A673 (cell line): Measurements from ENCODE around the gene METTL24. TPM values are rescaled to one million over a fixed set of nuclear protein-coding genes. Genes with fewer than 3 reads are reported as not detected.
A peak's percentile ranks its signal among the peaks of the same experiment; 100 is the strongest.
"Not testable (repeated sequence)": the region's sequence is repeated elsewhere in the genome, so short reads cannot be mapped to it uniquely, and the experiment has no call there.

Experiments
- BruUV-seq: library from RNA; stranded (reverse); fragments of 400-500 nt; replicated peaks from 2 replicates; lab custom pipeline; 2021; lab: Mats Ljungman, UMichigan
- CTCF ChIA-PET: fragments of 300-600 bp; sonication (Branson Sonifier 250); formaldehyde crosslinking; loops from one replicate; lab custom pipeline; 2022; ENCODE audit warnings: antibody characterized with exemption; lab: Charles Lee
- POLR2A ChIA-PET: fragments of 300-600 bp; sonication (Branson Sonifier 250); formaldehyde crosslinking; loops from one replicate; lab custom pipeline; 2022; ENCODE audit warnings: antibody characterized with exemption; ENCODE audit not compliant: low non-redundant PET; lab: Charles Lee
- DNase-seq: peaks from one replicate; pipeline ENCODE4 v3.0.0-alpha.2; 2015; ENCODE audit warnings: low spot score
- H3K27ac ChIP-seq: fragments of 200-600 bp; sonication (generic); 2 replicates; pipeline ENCODE4 v1.5.1; 2016; ENCODE audit warnings: mixed run types, low read depth, mild to moderate bottlenecking, mixed read lengths, antibody characterized with exemption, low read length; ENCODE audit not compliant: poor library complexity, severe bottlenecking
- H3K27me3 ChIP-seq: fragments of 200-600 bp; sonication (generic); replicated peaks from 2 replicates; pipeline ENCODE4 v1.6.1; 2017; ENCODE audit warnings: mixed run types, low read depth, mild to moderate bottlenecking, mixed read lengths, antibody characterized with exemption, low read length; ENCODE audit not compliant: insufficient read depth, poor library complexity
- H3K36me3 ChIP-seq: fragments of 200-600 bp; sonication (generic); 2 replicates; pipeline ENCODE4 v1.6.1; 2016; ENCODE audit warnings: mixed run types, mild to moderate bottlenecking, mixed read lengths, antibody characterized with exemption, low read length; ENCODE audit not compliant: insufficient read depth, poor library complexity, severe bottlenecking
- H3K4me1 ChIP-seq: fragments of 200-600 bp; sonication (generic); 2 replicates; pipeline ENCODE4 v1.6.1; 2017; ENCODE audit warnings: mixed run types, mild to moderate bottlenecking, mixed read lengths, antibody characterized with exemption, low read length; ENCODE audit not compliant: insufficient read depth, poor library complexity, severe bottlenecking
- H3K4me3 ChIP-seq: fragments of 200-600 bp; sonication (generic); 2 replicates; pipeline ENCODE4 v1.5.1; 2016; ENCODE audit warnings: low read depth, mixed run types, mild to moderate bottlenecking, mixed read lengths, low read length; ENCODE audit not compliant: poor library complexity, severe bottlenecking
- H3K9me3 ChIP-seq: fragments of 200-600 bp; sonication (generic); 2 replicates; pipeline ENCODE4 v1.6.1; 2016; ENCODE audit warnings: mixed run types, low read depth, mild to moderate bottlenecking, mixed read lengths, antibody characterized with exemption, low read length; ENCODE audit not compliant: poor library complexity, severe bottlenecking
- EZH2 ChIP-seq: fragments of 200-600 bp; sonication (generic); IDR thresholded peaks from 2 replicates; pipeline ENCODE4 v1.6.1; 2017; ENCODE audit warnings: borderline replicate concordance, low read depth, mild to moderate bottlenecking, mixed read lengths, antibody characterized with exemption, low read length; ENCODE audit not compliant: poor library complexity, severe bottlenecking
- intact Hi-C: fragments of 100-400 bp; cut with micrococcal nuclease; formaldehyde crosslinking; loops from one replicate; pipeline ENCODE4 v1.10.0; 2022; ENCODE audit not compliant: unreplicated experiment
- total RNA-seq: library from RNA; stranded (reverse); gene quantifications from 2 replicates; pipeline ENCODE4 v1.2.3, GENCODE V29; 2021
- TF ChIP-seq, protein P1 (sequence below): fragments of 300-800, 200-600 bp; sonication (generic); conservative IDR thresholded peaks from 2 replicates; pipeline ENCODE4 v1.5.1; 2017; ENCODE audit warnings: low read depth, mild to moderate bottlenecking, antibody characterized with exemption, low read length, moderate library complexity, mixed read lengths

The METTL24 gene
- total RNA-seq, 1 experiment from 2014 or later, result 6.4 TPM

- Histone ChIP-seq H3K4me3 (no peak overlapping the region), H3K27me3 (no peaks in the 10 kb centered on the region), H3K27ac (peak overlapping the region; percentile 51), H3K9me3 (no peaks in the 10 kb centered on the region), H3K4me1 (peaks cover 47% of the 10 kb centered on the region), H3K36me3 (no peaks in the 10 kb centered on the region)
- DNase-seq, result no peak
- no peak for TF ChIP-seq EZH2
- TF ChIP-seq, protein P1, sequence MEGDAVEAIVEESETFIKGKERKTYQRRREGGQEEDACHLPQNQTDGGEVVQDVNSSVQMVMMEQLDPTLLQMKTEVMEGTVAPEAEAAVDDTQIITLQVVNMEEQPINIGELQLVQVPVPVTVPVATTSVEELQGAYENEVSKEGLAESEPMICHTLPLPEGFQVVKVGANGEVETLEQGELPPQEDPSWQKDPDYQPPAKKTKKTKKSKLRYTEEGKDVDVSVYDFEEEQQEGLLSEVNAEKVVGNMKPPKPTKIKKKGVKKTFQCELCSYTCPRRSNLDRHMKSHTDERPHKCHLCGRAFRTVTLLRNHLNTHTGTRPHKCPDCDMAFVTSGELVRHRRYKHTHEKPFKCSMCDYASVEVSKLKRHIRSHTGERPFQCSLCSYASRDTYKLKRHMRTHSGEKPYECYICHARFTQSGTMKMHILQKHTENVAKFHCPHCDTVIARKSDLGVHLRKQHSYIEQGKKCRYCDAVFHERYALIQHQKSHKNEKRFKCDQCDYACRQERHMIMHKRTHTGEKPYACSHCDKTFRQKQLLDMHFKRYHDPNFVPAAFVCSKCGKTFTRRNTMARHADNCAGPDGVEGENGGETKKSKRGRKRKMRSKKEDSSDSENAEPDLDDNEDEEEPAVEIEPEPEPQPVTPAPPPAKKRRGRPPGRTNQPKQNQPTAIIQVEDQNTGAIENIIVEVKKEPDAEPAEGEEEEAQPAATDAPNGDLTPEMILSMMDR, result no peak
- intact Hi-C loops, result no loop called here
- ChIA-PET CTCF (no interaction called here), POLR2A (no interaction called here)
- BruUV-seq, result no TSS peak
Measured at GRCh38 chr6:110283657-110284056, 74.5 kb downstream of the METTL24 start.

DNA sequence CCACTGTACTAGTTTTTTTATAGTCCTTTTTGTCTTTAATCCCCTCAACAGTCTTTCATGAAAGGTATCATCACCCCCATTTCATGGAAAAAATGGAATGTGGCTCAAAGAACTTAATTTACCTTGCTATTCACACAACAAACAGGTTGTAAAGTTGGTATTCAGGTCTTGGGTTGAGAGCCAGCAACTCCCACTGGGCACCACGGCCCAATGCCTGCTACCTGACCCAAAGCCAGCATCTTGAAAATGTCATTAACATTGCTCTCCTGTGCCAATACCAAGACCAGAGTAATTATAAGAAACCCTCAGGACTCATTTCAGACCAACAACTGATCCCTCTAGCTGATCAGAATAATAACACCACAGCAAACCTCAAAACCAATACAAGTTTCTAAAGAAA is 75.7 kb downstream of the METTL24 start:
- Histone ChIP-seq H3K4me1 (peaks cover 44% of the 10 kb centered on the region), H3K27me3 (no peaks in the 10 kb centered on the region), H3K4me3 (no peak overlapping the region), H3K36me3 (no peaks in the 10 kb centered on the region), H3K27ac (peak overlapping the region; percentile 51), H3K9me3 (no peaks in the 10 kb centered on the region)
- TF ChIP-seq, protein P1, result no peak
- TF ChIP-seq EZH2, result no peak
- intact Hi-C loops, result no loop called here
- ChIA-PET CTCF (no interaction called here), POLR2A (no interaction called here)
- no TSS peak for BruUV-seq
- DNase-seq, result no peak

DNA sequence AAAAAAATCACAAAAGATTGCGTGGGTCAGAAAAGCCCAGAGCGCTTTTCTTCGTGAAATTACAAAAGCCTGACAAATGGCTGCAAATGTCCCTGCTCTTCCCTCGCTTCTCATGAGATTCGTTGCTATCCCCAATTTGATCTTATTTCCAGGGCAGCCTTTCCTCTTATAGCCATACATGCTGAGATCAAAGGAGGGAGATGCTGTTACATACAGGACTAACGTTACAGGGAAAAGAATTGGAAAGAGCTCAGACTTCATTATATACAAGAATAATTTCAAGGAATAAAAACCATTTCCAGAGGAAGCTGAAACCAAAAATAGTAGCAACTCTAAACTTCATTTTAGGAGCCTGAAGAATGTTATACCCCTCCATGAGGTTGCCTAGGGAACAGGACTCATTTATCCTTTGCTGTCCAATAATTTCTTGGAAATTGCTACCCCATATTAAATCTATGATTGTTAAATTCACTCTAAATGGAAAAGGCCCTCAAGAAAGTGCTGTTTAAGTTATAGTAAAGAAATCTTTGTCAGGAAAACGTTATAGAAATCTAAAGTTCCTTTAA is 81.0 kb downstream of the METTL24 start:
- Histone ChIP-seq H3K27me3 (no peaks in the 10 kb centered on the region), H3K27ac (no peak overlapping the region), H3K4me3 (no peak overlapping the region), H3K36me3 (no peaks in the 10 kb centered on the region), H3K4me1 (no peaks in the 10 kb centered on the region), H3K9me3 (no peaks in the 10 kb centered on the region)
- no peak for DNase-seq
- TF ChIP-seq, protein P1, result no peak
- no peak for TF ChIP-seq EZH2
- BruUV-seq, result no TSS peak
- intact Hi-C loops, result no loop called here
- ChIA-PET CTCF (no interaction called here), POLR2A (no interaction called here)

DNA sequence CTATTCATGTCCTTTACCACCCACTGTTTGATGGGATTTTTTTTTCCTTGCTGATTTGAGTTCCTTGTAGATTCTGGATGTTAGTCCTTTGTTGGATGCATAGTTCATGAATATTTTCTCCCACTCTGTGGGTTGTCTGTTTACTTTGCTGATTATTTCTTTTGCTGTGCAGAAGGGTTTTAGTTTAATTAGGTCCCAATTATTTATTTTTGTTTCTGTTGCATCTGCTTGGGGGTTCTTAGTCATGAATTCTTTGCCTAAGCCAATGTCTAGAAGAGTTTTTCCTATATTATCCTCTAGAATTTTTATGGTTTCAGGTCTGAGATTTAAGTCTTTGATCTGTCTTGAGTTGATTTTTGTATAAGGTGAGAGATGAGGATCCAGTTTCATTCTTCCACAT is 85.4 kb downstream of the METTL24 start:
- H3K27ac ChIP-seq, CTCF ChIA-PET: not testable (repeated sequence)

More for the DNA sequence above, 85.4 kb downstream of the METTL24 start:
- POLR2A ChIA-PET, H3K4me1 ChIP-seq, DNase-seq, BruUV-seq, H3K27me3 ChIP-seq, intact Hi-C loops, H3K4me3 ChIP-seq, H3K9me3 ChIP-seq, H3K36me3 ChIP-seq: not testable (repeated sequence)
